DMS53 treated with DMSO at 0.1 percent for 48 hours (cell line): ENCODE measurements around the gene EFCAB8.
"Not testable (repeated sequence)": the region's sequence is repeated elsewhere in the genome, so short reads cannot be mapped to it uniquely, and the experiment has no call there.

Experiments
- DNase-seq: peaks from one replicate; lab custom pipeline; 2025; ENCODE audit not compliant: unreplicated experiment; lab: John Stamatoyannopoulos, UW

Gene EFCAB8

DNA sequence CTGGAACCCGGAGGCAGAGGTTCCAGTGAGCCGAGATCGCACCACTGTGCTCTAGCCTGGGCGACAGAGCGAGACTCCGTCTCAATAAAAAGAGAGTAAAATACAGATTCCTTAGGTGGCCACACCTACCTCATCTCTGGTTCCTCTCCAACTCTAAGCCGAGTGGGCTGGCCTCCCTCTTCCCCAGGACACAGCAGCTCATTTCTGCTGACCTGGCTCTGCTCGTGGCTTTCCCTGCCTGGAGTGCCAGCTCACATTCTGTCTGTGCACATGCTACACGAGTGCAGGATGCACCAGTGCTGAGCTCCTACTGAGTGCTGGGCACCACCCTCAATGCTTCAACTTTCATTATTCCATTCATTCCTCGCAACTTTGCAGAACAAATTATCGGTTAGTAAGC, 28.8 kb downstream of the EFCAB8 start:
- DNase-seq: no peak

DNA sequence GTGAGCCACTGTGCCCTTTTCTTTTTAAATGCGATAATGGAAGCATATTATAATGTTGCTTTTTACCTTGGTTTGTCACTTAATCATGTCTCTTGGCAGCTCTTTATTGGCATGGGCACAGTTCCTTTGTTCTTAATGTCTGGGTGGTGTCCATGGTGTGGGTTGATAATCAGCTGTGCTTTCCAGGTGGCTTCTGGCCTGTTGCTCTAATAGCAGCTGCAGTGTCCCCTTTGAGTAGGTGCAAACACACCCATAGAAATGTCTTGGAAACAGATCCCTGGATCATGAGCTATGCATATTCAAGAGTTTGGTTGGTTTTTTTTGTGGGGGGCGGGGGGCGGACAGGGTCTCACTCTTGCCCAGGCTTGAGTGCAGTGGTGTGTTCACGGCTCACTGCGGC, 29.9 kb downstream of the EFCAB8 start:
- no peak for DNase-seq

- DNase-seq: no peak
Measured at GRCh38 chr20:32889281-32889680, 30.6 kb downstream of the EFCAB8 start.

- no peak for DNase-seq
Measured at GRCh38 chr20:32891491-32891890, 32.8 kb downstream of the EFCAB8 start.

DNA sequence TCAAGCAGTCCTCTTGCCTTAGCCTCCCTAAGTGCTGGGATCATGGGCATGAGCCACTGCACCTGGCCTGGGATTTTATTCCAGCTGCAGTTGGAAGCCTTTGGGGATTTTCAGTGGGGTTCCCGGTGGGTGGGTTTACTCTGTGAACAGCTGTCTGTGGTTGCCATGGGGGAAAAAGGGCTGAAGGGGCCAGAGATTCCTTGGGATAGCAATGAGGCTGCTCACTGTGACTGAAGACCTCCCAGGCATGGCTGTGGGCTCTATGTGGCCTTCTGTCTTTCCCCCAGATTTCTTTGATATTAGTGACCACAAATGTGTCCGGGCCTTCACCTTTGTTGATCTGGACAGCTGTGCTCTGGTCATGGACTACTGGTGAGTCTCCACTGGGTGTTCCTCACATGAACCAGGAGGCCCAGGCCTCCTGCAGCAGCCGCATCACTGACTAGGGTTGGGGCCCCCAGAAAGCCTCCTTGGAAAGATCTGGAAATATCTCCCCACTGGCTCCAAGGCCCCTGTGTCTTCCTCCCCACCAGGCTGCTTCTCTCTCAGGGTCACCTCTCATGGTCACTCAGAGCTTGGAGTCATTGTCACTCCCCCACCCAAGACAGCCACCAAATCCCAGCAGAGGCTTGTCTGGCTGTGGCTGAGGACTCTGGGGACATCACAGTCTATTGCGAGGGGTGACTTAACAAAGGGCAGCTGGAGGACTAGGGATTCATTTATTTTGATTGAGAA, 33.4 kb downstream of the EFCAB8 start:
- DNase-seq: no peak

- no peak for DNase-seq
Measured at GRCh38 chr20:32893263-32894025, 34.7 kb downstream of the EFCAB8 start.

- no peak for DNase-seq
Measured at GRCh38 chr20:32894026-32894483, 35.3 kb downstream of the EFCAB8 start.

DNA sequence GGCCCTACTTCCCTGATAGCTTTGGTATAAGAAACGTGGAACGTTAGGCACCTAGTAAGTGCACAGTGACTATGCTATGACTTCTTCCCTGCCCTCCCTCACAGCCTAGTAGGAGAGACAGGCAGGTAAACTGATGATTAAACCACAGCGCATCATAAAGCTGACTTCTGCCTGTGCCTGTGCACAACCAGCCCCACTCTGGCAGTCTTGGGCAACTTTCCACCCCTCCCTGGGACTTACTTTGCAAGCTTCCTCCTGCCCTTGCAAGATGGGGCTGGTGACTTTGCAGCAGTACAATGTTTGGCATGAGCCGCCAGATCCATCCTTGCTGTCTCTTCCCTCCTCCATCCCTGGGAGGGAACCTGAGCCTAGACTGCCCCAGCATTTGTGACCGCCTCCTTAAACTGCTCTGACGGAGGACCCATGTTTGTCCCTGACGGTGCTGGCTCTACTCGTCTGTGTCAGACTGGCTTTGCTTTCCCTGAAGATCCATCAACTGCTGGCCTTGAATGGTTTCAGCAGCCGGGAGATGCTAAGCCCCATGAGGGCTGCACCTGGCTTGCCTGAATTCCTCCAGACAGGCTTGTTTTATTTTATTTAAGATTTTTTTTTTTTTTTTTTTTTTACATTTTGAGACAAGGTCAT, 36.1 kb downstream of the EFCAB8 start:
- no peak for DNase-seq

DNA sequence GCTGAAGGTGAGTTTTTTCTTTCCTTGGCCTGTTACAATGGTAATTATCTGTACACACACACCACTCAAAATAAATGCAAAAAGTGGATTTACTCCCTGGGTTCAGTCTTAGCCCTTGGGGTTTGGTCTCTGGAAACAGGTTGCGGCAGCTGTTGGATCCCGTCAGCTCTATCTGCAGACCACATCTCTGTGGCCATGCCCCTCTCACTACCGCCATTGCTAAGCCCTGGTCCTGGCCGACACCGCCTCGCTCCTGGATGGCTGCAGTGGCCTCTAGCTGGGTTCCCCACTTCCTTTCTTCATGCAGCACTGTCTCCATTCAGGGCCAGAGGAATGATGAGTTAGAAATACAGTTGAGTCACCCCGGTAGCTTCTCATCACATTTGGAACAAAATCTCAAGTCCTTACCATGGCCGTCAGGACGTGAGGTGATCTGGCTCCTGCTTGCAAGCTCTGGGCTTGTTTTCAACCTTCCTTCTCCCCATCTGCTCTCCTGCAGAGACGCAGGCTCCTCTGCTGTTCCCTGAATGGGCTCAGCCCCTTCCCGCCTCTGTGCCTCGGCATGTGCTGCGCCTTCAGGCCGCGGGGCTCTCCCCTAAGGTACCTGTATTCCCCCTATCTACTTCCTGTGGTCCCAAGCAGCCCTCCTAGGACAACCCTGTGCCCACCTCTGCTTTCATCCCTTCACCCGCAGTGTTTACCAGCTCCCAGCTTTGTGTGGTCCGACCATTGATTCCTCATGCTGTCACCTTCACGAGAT, 38.0 kb downstream of the EFCAB8 start:
- no peak for DNase-seq

DNA sequence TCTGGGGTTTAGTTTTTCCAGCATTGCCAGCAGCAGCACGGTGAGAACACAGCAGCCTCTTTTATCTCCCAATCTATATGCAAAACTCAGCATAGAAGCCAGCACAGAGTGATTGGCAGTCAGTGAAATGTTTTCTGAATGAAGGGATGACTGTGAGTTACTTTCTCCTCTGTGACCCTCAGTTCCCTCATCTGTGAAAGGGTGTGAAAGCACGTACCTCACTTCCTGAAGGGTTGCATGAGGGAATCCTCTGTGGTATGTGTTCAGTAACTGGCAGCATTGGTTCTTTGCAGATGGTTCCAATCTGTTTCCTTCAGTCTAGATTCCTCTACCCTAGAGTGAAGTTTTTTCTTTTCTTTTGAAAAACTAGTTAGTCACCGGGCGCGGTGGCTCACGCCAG, 40.0 kb downstream of the EFCAB8 start:
- DNase-seq: no peak

- peak; percentile 34 for DNase-seq
Measured at GRCh38 chr20:32902456-32903420, 44.0 kb downstream of the EFCAB8 start.

DNA sequence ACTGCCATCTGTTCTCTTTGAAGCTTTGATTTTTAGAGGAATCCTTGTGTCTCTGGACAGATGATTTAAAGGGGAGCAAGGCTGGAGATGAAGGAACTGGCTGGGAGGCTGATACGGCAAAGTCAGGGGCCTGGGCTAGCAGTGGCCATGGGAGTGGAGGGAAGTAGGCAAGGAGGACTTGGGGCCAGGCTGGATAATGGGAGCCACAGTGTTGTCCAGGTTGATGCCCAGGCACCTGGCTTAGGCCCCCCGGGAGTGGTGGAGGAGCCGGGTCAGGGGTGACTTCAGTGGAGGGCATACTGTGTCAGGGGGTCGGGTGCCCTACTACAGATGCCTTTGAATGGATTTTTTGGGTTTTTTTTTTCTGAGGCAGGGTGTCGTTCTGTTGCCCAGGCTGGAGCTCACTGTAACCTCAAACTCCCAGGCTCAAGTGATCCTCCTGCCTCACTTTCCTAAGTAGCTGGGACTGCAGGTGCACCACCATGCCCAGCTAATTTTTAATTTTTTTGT, 45.0 kb downstream of the EFCAB8 start:
- no peak for DNase-seq

DNA sequence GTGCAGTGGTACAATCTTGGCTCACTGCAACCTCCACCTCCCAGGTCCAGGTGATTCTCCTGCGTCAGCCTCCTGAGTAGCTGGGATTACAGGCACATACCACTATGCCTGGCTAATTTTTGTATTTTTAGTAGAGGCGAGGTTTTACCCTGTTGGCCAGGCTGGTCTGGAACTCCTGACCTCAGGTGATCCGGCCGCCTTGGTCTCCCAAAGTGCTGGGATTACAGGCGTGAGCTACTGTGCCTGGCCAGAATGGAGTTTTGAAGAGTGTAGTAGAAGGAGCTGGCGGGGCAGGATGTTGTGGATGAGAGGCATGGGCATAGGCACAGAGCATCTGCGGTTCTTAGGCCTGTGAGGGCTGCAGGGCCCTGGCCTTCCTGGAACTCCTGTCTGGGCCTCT, 46.0 kb downstream of the EFCAB8 start:
- DNase-seq: not testable (repeated sequence)

DNA sequence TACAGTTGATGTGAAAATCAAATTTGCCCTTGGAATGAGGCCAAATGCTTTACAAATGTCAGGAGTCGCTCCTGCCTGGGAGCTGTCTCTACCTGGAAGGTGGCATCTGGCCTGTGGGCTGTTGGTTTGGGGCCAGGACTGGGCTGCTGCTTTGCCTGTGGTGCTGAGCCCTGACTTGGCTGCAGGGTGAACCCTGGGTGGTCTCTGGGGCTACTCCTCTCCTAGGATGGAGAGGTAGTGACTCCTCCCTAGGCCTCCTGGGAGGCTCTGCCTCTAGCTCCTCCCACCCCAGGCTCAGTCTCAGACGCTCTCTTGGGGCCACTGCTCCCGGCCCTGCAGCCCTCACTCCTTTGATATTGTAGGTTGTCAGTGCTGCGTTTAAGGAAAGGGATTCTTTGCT, 47.5 kb downstream of the EFCAB8 start:
- DNase-seq: no peak

DNA sequence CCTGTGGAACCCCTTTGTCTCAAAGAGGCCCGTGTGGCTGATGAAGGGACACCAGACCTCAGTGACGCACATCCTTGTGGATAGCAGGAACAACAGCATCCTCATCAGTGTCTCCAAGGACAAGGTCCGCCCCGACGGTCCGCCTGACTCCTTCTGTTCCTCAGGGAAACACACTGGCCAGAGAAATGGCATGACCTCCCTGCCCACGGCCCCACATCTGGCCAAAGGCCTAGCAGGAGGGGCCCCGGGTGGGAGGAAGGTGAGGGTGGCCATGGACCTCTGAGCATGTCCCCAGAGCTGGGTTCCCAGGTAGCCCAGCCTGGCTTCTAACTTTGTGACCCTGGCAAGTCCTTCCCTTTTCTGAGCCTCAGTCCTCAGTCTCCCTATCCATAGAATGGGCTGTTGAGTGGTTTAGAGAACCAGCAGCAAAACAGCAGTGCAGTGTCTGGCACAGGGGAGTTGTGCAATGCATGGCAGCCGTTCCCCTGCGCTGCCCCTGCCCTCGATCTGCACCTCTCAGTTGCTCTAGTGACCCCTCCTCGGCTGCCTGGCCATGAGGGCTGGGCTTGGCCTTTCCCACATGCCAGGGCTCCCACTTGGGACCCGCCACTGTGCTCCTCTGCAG, 48.3 kb downstream of the EFCAB8 start:
- DNase-seq: no peak

- DNase-seq: no peak
Measured at GRCh38 chr20:32907886-32908285, 49.2 kb downstream of the EFCAB8 start.

DNA sequence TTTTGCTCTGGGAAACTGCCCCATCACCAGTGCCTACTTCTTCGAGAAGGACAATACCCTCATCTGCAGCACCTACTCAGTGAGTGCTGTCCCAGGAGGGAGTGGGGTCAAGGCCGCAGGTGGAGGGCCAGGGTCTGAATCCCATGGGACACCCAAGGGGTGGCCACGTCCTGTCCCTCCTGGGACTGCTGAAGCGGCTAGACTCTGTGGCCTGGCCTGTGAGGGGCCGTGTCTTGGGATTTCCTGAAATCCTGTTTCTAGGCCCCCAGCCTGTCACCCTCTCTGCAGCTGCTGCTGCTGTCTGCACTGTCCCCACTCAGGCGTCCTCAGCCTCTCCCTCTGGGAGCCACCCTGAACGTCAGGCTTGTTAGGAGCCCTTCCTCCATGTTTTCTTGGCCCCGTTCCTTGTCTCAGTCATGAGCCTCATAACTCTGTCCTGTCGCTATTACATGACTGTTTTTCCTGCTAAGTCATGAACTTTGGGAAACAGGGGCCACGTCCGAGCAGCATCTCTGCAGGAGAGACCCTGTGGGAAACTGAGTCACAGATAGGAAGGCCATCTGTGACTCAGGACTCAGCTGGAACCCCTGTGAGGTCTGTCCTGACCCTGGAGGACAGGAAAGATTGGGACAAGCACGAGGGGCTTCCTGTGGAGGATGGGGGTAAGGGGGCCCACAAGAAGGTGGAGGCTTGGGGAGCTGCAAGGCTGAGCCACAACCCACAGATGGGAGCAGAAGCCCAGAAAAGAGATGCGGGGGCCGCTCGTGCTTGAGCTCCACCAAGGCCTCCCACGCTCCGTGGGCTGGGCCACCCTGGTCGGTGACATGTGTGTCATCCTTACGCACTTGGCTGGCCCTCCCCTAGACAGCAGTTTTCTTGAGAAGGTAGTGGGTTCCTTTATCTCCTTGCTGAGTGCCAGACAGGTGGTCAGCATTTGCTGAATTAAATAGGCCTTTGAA, 49.9 kb downstream of the EFCAB8 start:
- no peak for DNase-seq

GRCh38 chr20:32909451-32909850, 50.7 kb downstream of the EFCAB8 start:
- DNase-seq: no peak
